Stimulated activated CD4-positive, alpha-beta T cell treated with anti-CD3 and anti-CD28 coated beads, Interleukin-4, amount 100 ng/mL, for 48 hours (primary cell): ENCODE results near the gene VPS33A.
"Not testable (repeated sequence)": the region's sequence is repeated elsewhere in the genome, so short reads cannot be mapped to it uniquely, and the experiment has no call there.

Experiments used
- DNase-seq, 2 donors: peaks; one replicate each; pipeline ENCODE4 v3.0.0-alpha.2; 2020; ENCODE audit warnings: low read depth in 2 of 2

The VPS33A gene

GRCh38 chr12:122266230-122266901 lies at the start of gene VPS33A:
TSS of gene VPS33A (minus strand) at chr12:122266494. CDS start at chr12:122266408, 86 bp downstream.
- DNase-seq, result peak; percentile 95

DNA sequence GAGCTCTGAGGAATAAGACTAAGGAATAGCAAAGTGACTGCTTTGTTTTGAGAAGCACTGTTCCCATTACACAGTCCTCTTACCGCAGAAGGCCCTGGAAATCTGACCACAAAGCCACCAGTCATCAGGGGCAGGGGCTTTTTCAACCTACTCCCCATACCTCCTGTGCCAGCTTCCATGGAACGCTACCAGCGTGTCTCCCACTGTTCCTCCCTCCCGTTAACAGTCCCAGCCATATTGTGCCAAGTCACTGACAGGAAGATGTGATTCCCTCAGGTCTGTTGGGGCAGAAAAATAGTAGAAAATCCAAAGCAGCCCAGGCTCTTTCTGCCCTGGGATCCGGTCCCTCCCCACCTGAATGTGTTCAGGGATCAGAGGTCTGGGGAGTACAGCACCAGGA lies 46.6 kb upstream of the VPS33A start:
- no peak for DNase-seq

DNA sequence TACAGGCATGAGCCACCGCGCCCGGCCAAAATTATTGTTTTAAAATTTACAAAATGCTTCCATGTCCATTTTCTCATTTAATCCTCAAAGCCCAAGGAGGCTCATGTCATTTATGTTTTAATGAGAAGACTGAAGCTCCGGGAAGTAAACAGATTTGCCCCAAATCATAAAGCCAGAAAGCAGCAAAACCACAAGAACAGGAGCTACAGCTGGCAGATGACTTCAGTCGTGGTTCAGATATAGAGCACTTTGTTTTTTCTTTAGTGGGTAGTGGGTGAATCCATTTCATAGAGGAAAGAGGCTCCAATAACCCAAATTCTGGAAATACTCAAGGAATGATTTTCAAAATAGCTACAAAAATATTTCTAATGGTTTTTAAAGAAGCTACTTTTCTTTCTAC lies 45.4 kb upstream of the VPS33A start:
- no peak for DNase-seq

GRCh38 chr12:122310626-122311333 lies 44.5 kb upstream of the VPS33A start:
- DNase-seq, result no peak

- DNase-seq, result no peak
These were observed 43.3 kb upstream of the VPS33A start for GRCh38 chr12:122309564-122310121.

- no peak for DNase-seq
These were observed 42.5 kb upstream of the VPS33A start for GRCh38 chr12:122308811-122309210.

GRCh38 chr12:122306407-122306806 lies 40.1 kb upstream of the VPS33A start:
- no peak for DNase-seq

DNA sequence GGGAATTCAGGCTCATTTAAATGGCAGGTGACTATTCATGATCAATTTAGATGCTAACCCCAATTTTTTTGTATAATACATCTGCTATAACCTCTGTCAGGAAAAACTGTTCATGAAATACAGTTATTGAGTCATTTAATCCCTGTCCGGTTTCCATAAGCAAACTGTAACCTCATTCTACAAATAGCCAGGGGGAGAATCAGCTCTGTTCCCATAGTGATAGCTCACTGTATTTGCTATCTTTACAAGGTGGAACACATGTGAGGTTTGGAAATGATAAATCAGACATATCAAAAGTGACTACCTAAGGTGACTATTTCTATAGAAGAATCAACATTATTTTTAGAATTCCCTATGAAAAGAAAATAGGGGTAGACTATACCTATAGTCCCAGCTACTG lies 38.6 kb upstream of the VPS33A start:
- no peak for DNase-seq

- no peak for DNase-seq
These were observed 36.8 kb upstream of the VPS33A start for GRCh38 chr12:122303068-122303467.

GRCh38 chr12:122298071-122298748 lies 31.9 kb upstream of the VPS33A start:
- no peak for DNase-seq

DNA sequence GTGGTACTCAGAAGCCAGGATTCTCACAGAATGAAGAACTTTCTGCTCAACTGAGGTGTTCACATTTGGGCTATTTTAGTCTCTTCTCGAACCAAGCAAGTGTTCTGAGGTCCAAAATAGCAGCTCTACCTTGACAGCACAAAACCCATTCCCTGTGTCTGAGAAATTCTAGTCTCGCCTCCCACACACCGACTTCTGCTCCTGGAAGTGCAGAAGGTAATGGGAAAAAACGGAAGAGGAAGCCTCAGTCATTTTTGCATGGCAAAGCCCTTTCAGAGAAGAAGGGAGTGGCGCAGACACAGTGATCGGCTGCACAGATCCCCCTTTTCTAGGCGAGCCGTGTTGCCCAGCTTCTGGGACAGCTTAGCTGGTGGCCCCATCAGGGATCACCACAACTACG lies 31.2 kb upstream of the VPS33A start:
- DNase-seq, result no peak

- DNase-seq, result no peak
These were observed 29.6 kb upstream of the VPS33A start for GRCh38 chr12:122295877-122296276.

DNA sequence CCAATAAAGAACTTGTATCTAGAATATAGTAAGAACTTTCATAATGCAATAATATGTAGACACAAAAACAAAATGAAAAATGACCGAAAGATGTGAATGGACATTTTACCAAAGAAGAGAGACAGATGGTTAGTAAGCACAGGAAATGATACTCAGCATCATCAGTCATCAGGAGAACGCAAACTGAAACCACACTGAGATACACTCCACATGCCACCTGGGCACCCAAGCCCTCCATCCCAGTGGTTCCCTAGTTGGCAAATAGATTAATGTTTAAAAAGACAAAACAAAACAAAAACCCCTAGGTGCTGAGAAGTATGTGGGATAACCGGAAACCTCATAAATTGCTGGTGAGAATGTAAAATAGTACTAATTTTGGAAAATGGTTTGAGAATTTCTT lies 26.8 kb upstream of the VPS33A start:
- no peak for DNase-seq

GRCh38 chr12:122291431-122291830 lies 25.1 kb upstream of the VPS33A start:
- no peak for DNase-seq

DNA sequence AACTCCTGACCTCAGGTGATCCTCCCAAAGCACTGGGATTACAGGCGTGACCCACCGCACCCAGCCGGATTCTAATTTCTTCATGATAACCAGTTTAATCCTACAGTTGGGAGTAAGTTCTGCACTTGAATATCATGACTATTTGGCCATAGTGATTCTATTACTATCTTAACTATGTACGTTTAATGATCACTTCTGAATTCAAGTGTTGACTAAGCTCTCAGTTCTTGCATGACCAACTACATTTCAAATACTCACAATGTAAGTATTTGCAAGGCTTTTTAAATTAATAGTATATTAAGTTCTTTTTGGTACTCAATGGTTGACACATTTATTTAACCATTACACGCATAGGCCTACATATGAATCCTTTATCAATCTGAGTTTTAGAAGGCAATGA lies 17.4 kb upstream of the VPS33A start:
- no peak for DNase-seq

DNA sequence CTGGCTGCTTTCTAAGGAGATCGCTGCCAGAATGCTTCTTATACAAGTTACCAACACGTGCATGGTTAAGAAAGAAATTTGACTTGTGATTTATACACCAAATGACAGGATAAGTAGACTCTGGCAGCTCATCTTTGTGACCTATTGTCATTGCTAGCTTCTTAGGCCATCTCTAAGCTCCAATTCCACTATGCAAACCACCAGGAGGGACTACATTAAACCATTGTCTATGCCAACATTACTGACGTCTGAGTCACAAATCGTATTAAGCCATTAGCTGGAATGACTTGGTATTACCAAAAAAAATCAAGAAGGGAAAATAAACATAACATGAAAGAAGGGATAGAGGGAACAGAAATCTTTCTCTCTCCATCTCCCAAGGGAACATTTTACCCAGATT lies 15.8 kb upstream of the VPS33A start:
- no peak for DNase-seq

DNA sequence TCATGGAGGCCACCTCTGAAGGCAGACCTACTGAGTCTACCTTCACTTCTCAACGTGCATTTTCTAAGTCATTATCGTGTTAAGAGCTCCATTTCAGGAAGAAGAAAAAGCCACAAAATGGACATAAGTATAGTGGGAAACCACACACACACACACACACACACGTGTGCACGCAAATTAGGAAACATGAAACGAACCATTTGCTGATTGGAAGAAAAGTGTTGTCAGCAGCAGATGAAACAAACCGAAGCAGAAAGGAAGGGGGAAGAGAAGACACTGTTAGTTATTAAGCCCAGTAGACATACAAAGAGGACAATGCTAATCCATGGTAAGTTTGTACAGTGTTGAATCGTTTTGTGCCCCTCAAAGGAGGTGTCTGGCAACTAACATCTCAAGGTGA lies 9.9 kb upstream of the VPS33A start:
- DNase-seq, result no peak

DNA sequence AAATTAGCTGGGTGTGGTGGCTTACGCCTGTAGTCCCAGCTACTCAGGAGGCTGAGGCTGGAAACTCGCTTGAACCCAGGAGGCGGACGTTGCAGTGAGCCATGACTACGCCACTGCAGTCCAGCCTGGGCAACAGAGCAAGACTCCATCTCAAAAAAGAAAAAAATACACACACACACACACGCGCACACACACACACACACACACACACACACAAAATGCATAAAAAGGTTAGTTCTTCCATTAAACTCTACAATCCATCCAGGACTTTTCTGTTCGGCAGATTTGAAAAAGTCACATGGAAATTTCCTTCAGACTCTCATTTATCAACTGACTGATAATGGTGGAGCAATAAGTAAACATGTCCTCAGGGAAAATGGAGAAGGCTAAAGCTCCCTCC lies 9.2 kb upstream of the VPS33A start:
- no peak for DNase-seq

GRCh38 chr12:122265886-122266229 lies 436 bp downstream of the VPS33A start:
- no peak for DNase-seq

DNA sequence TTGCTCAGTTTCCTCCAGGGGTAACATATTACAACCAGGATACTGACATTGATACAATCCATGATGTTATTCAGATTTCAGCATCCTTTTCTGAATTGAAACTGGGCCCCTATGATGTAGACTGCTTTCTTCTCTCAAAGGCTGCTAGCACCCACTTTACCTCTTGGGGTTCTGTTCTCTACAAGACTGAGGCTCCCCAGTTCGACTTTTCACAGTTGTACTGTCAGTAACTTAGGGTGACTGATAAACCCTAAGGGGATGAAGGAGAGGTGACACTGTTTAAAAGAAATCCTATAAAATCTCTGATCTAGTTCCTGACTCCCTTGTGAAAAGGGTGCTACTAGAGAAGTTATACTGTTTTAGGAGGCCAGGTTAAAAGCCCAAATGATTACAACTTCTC lies 818 bp downstream of the VPS33A start:
- DNase-seq, result no peak

DNA sequence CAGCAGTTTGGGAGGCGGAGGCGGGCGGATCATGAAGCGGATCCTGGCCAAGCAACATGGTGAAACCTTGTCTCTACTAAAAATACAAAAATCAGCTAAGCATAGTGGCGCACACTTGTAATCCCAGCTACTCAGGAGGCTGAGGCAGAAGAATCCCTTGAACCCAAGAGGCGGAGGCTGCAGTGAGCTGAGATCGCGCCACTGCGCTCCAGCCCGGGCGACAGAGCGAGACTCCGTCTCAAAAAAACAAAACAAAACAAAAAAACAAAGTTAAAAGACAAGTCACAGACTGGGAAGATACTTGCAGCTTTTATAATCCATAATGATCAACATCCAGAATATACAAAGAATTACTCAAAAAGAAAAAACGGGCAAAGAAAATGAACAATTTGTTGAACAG lies 5.6 kb downstream of the VPS33A start:
- DNase-seq, result not testable (repeated sequence)

DNA sequence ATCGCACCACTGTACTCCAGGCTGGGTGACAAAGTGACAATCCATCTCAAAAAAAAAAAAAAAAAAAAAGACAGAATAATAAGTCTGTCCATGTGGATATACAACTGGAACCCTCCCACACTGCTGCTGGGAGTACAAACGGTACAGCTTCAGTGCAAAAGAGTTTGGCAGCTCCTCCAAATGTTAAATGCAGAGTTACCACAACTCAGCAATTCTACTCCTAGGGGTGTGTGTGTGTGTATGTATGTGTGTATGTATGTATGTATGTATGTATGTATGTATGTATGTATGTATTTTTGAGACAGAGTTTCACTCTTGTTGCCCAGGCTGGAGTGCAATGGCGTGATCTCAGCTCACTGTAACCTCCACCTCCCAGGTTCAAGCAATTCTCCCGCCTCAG lies 7.4 kb downstream of the VPS33A start:
- not testable (repeated sequence) for DNase-seq

DNA sequence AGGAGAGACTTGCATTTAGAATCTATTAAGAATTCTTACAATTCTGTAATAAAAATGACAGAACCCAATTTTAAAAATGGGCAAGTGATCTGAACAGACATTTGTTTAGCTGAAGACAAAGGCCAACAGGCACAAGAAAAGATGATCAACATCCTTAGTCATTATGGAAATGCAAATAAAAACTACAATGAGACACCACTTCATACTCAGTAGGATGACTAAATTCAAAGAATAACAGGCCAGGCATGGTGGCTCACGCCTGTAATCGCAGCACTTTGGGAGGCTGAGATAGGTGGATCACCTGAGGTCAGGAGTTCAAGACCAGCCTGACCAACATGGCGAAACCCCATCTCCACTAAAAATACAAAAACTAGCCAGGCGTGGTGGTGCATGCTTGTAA lies 7.8 kb downstream of the VPS33A start:
- not testable (repeated sequence) for DNase-seq
